ENCODE results near the gene CHCHD3. TPM values are rescaled to one million over a fixed set of nuclear protein-coding genes. Genes with fewer than 3 reads are reported as not detected.

Gene CHCHD3
- total RNA-seq, 1 experiment from 2014 or later = 114 TPM

DNA sequence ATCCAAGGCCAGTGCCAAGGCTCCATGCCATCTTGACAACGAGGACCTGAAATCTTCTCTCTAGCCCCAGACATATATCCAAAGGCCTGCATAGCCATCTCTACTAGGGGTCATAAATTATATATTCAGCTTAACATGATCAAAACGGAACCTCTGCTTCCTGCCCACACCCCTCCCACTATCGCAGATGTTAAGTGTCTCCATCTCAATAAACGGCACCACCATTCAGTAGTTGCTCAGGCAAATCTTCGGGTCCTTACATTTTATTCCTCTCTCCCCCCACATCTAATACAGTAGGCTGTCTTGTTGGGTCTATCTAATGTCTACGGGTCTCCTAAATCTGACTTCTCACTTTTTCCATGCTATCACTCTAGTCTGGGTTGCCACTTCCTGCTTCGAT lies 304.5 kb downstream of the CHCHD3 start:
- no peak overlapping the region for H3K27ac Mint-ChIP-seq
- DNase-seq (ENCODE audit: low spot score) = no peak
- H3K27me3 Mint-ChIP-seq (ENCODE audit: low read depth) = no peaks in the 10 kb centered on the region
- ChIA-PET CTCF (no interaction called here), POLR2A (no interaction called here)
- no peak overlapping the region for H3K4me3 Mint-ChIP-seq
- no peak for ATAC-seq
- no peaks in the 10 kb centered on the region for H3K36me3 Mint-ChIP-seq
- TF ChIP-seq ZNF423 (CRISPR knock-in tag; IDR thresholded peaks at IDR 0.05) = no peak
- TF ChIP-seq, protein P1, sequence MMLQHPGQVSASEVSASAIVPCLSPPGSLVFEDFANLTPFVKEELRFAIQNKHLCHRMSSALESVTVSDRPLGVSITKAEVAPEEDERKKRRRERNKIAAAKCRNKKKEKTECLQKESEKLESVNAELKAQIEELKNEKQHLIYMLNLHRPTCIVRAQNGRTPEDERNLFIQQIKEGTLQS (CRISPR knock-in tag; conservative IDR thresholded peaks at IDR 0.05) = no peak
- TF ChIP-seq, protein P2, sequence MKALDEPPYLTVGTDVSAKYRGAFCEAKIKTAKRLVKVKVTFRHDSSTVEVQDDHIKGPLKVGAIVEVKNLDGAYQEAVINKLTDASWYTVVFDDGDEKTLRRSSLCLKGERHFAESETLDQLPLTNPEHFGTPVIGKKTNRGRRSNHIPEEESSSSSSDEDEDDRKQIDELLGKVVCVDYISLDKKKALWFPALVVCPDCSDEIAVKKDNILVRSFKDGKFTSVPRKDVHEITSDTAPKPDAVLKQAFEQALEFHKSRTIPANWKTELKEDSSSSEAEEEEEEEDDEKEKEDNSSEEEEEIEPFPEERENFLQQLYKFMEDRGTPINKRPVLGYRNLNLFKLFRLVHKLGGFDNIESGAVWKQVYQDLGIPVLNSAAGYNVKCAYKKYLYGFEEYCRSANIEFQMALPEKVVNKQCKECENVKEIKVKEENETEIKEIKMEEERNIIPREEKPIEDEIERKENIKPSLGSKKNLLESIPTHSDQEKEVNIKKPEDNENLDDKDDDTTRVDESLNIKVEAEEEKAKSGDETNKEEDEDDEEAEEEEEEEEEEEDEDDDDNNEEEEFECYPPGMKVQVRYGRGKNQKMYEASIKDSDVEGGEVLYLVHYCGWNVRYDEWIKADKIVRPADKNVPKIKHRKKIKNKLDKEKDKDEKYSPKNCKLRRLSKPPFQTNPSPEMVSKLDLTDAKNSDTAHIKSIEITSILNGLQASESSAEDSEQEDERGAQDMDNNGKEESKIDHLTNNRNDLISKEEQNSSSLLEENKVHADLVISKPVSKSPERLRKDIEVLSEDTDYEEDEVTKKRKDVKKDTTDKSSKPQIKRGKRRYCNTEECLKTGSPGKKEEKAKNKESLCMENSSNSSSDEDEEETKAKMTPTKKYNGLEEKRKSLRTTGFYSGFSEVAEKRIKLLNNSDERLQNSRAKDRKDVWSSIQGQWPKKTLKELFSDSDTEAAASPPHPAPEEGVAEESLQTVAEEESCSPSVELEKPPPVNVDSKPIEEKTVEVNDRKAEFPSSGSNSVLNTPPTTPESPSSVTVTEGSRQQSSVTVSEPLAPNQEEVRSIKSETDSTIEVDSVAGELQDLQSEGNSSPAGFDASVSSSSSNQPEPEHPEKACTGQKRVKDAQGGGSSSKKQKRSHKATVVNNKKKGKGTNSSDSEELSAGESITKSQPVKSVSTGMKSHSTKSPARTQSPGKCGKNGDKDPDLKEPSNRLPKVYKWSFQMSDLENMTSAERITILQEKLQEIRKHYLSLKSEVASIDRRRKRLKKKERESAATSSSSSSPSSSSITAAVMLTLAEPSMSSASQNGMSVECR (CRISPR knock-in tag; IDR thresholded peaks at IDR 0.05; ENCODE audit: borderline replicate concordance) = no peak
- TF ChIP-seq ZBTB21 (CRISPR knock-in tag; IDR thresholded peaks at IDR 0.05; ENCODE audit: borderline replicate concordance) = no peak
- no peak for TF ChIP-seq ZNF263 (CRISPR knock-in tag; IDR thresholded peaks at IDR 0.05; ENCODE audit: low read depth)
- TF ChIP-seq ZNF232 (CRISPR knock-in tag; IDR thresholded peaks at IDR 0.05) = no peak
- TF ChIP-seq NFATC4 (CRISPR knock-in tag; IDR thresholded peaks at IDR 0.05) = no peak
- no peak for TF ChIP-seq SMAD4 (CRISPR knock-in tag; IDR thresholded peaks at IDR 0.05)
- TF ChIP-seq FOXK1 (CRISPR knock-in tag; IDR thresholded peaks at IDR 0.05) = no peak
- H3K4me1 Mint-ChIP-seq = no peaks in the 10 kb centered on the region; the same call in 1 of the 2 replicates
- no peaks in the 10 kb centered on the region for H3K9me3 Mint-ChIP-seq

DNA sequence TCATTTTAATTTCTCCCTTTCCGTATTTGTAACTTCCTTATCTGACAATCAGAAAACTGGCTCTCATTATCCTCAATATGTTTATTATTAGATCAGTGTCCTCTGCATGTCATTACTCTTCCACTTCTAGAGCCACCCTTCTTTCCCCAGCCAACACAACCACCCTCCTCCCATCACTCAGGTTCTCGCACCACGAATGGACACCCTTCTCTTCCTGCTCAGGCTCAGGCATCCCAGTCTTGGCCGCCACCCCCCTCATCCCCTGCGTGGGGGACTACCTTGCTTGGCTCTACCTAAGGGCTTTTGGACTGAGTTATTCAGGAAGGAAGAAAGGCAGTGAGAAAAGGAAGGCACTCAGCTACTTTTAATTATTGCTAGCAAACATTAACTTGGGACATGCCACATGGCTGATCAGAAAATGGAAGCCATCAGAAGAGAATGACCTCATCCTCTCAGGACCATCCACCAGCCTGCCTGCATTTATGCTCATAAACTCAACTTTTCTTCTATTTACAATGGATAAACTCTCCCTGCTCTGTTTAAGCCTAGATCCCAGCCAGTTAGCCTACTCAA lies 305.8 kb downstream of the CHCHD3 start:
- Mint-ChIP-seq H3K27ac (no peak overlapping the region), H3K4me1 (peaks cover 7% of the 10 kb centered on the region), H3K9me3 (no peaks in the 10 kb centered on the region), H3K4me3 (no peak overlapping the region), H3K36me3 (no peaks in the 10 kb centered on the region), H3K27me3 (ENCODE audit: low read depth) (no peaks in the 10 kb centered on the region)
- no peak for ATAC-seq
- CTCF ChIA-PET = no interaction called here
- POLR2A ChIA-PET = no interaction called here
- no peak for DNase-seq (ENCODE audit: low spot score)
- TF ChIP-seq CBFB (CRISPR knock-in tag; IDR thresholded peaks at IDR 0.05; ENCODE audit: low read depth) (no peak), RORB (CRISPR knock-in tag; IDR thresholded peaks at IDR 0.05) (no peak), ZNF396 (CRISPR knock-in tag; IDR thresholded peaks at IDR 0.05; ENCODE audit: borderline replicate concordance) (no peak), TEAD1 (CRISPR knock-in tag; IDR thresholded peaks at IDR 0.05) (no peak), NFATC4 (CRISPR knock-in tag; IDR thresholded peaks at IDR 0.05) (no peak), TEAD4 (CRISPR knock-in tag; IDR thresholded peaks at IDR 0.05) (no peak), HMGA2 (CRISPR knock-in tag; IDR thresholded peaks at IDR 0.05) (no peak), NFYB (CRISPR knock-in tag; conservative IDR thresholded peaks at IDR 0.05; ENCODE audit: low read depth) (no peak)
- TF ChIP-seq, protein P3, sequence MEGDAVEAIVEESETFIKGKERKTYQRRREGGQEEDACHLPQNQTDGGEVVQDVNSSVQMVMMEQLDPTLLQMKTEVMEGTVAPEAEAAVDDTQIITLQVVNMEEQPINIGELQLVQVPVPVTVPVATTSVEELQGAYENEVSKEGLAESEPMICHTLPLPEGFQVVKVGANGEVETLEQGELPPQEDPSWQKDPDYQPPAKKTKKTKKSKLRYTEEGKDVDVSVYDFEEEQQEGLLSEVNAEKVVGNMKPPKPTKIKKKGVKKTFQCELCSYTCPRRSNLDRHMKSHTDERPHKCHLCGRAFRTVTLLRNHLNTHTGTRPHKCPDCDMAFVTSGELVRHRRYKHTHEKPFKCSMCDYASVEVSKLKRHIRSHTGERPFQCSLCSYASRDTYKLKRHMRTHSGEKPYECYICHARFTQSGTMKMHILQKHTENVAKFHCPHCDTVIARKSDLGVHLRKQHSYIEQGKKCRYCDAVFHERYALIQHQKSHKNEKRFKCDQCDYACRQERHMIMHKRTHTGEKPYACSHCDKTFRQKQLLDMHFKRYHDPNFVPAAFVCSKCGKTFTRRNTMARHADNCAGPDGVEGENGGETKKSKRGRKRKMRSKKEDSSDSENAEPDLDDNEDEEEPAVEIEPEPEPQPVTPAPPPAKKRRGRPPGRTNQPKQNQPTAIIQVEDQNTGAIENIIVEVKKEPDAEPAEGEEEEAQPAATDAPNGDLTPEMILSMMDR (IDR thresholded peaks at IDR 0.05) = no peak
- TF ChIP-seq, protein P4, sequence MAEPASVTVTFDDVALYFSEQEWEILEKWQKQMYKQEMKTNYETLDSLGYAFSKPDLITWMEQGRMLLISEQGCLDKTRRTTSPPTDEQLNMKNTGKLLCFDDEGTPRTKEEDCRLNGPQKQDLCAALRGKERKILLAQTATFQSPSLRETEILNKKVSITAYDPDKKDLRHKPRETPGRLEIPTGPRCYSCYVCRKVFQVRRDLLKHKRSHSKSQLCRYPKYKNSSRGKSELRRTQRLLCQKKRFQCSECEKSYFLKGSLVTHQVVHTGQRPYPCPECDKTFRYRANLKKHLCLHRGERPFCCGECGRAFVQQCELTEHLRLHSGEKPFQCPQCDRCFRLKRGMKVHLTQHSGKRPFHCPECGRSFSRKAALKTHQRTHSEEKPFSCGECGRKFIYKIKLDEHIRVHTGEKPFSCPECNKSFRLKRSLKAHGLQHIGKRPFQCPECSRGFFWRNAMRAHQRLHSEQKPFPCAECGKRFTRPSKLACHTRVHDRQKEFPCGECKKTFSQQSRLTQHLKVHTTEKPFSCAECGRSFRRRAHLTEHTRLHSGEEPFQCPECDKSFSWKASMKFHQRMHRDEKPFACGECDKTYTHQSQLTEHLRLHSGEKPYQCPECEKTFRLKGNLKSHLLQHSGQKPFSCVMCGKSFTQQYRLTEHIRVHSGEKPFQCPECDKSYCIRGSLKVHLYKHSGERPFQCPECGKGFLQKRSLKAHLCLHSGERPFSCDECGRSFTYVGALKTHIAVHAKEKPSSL (CRISPR knock-in tag; conservative IDR thresholded peaks at IDR 0.05) = no peak
- TF ChIP-seq, protein P5, sequence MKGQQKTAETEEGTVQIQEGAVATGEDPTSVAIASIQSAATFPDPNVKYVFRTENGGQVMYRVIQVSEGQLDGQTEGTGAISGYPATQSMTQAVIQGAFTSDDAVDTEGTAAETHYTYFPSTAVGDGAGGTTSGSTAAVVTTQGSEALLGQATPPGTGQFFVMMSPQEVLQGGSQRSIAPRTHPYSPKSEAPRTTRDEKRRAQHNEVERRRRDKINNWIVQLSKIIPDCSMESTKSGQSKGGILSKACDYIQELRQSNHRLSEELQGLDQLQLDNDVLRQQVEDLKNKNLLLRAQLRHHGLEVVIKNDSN (CRISPR knock-in tag; IDR thresholded peaks at IDR 0.05) = no peak
- TF ChIP-seq, protein P6, sequence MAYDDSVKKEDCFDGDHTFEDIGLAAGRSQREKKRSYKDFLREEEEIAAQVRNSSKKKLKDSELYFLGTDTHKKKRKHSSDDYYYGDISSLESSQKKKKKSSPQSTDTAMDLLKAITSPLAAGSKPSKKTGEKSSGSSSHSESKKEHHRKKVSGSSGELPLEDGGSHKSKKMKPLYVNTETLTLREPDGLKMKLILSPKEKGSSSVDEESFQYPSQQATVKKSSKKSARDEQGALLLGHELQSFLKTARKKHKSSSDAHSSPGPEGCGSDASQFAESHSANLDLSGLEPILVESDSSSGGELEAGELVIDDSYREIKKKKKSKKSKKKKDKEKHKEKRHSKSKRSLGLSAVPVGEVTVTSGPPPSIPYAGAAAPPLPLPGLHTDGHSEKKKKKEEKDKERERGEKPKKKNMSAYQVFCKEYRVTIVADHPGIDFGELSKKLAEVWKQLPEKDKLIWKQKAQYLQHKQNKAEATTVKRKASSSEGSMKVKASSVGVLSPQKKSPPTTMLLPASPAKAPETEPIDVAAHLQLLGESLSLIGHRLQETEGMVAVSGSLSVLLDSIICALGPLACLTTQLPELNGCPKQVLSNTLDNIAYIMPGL (CRISPR knock-in tag; IDR thresholded peaks at IDR 0.05) = no peak

Data from WTC11 (cell line).